Lower leg skin (tissue), 3 donors: ENCODE measurements around the gene PIM2.

Experiments
- POLR2A ChIP-seq, 2 donors: fragments of 450-650 bp; IDR thresholded peaks; one replicate each; pipeline ENCODE4 v1.6.1; 2016 to 2017; ENCODE audit warnings: antibody characterized with exemption in 2 of 2, mild to moderate bottlenecking in 1 of 2, moderate library complexity in 1 of 2
- TF ChIP-seq, protein P1 (sequence below), 3 donors: fragments of 450-650 bp; IDR thresholded peaks; one replicate each; pipeline ENCODE4 v1.5.1; 2016; ENCODE audit warnings: antibody characterized with exemption in 3 of 3, mild to moderate bottlenecking in 3 of 3, moderate library complexity in 2 of 3

GRCh38 chrX:48904180-48904579 is 14.6 kb downstream of the PIM2 start:
- TF ChIP-seq, protein P1, sequence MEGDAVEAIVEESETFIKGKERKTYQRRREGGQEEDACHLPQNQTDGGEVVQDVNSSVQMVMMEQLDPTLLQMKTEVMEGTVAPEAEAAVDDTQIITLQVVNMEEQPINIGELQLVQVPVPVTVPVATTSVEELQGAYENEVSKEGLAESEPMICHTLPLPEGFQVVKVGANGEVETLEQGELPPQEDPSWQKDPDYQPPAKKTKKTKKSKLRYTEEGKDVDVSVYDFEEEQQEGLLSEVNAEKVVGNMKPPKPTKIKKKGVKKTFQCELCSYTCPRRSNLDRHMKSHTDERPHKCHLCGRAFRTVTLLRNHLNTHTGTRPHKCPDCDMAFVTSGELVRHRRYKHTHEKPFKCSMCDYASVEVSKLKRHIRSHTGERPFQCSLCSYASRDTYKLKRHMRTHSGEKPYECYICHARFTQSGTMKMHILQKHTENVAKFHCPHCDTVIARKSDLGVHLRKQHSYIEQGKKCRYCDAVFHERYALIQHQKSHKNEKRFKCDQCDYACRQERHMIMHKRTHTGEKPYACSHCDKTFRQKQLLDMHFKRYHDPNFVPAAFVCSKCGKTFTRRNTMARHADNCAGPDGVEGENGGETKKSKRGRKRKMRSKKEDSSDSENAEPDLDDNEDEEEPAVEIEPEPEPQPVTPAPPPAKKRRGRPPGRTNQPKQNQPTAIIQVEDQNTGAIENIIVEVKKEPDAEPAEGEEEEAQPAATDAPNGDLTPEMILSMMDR (IDR thresholded peaks at IDR 0.05) = no peak
- no peak for TF ChIP-seq POLR2A (IDR thresholded peaks at IDR 0.05)
